Endothelial cell of umbilical vein (primary cell): Measurements from ENCODE around the gene AP1G2. TPM values are rescaled to one million over a fixed set of nuclear protein-coding genes. Genes with fewer than 3 reads are reported as not detected.

ENCODE experiments used
- BruUV-seq: library from RNA; stranded (reverse); fragments of 400-500 nt; replicated peaks from 2 replicates; lab custom pipeline; 2021; lab: Mats Ljungman, UMichigan
- CTCF ChIA-PET: fragments of 300-600, 350-600 bp; sonication (Branson Sonifier 250); formaldehyde crosslinking; loops from one replicate; lab custom pipeline; 2021; ENCODE audit warnings: antibody characterized with exemption, inconsistent platforms; lab: Charles Lee
- POLR2A ChIA-PET: fragments of 300-600, 350-600 bp; sonication (Branson Sonifier 250); formaldehyde crosslinking; loops from one replicate; lab custom pipeline; 2021; ENCODE audit warnings: antibody characterized with exemption, inconsistent platforms; lab: Charles Lee
- DNase-seq: peaks from one replicate; pipeline ENCODE4 v3.0.0-alpha.2; 2011; ENCODE audit warnings: low read depth, low spot score
- FAIRE-seq: peaks from 2 replicates; lab custom pipeline; 2011; peaks lifted over from hg19 to GRCh38; lab: Jason Lieb, UNC
- H2AFZ ChIP-seq: 2 replicates; pipeline ENCODE4 v1.6.0; 2012; ENCODE audit warnings: low read depth, low read length, control low read depth, inconsistent platforms
- H3K27ac ChIP-seq: 2 replicates; pipeline ENCODE4 v1.5.1; 2011; ENCODE audit warnings: low read depth, mild to moderate bottlenecking, control low read depth, low read length, moderate library complexity; ENCODE audit not compliant: insufficient read depth
- H3K27me3 ChIP-seq, 2 experiments: 2 replicates each; pipeline versions ENCODE4 v1.6.0 to v1.6.1; 2011; ENCODE audit warnings: low read length in 2 of 2, mixed read lengths in 1 of 2; ENCODE audit not compliant: control insufficient read depth in 2 of 2, insufficient read depth in 2 of 2
- H3K36me3 ChIP-seq, 2 experiments: 2 replicates in 1 of 2; 3 replicates in 1 of 2; pipeline ENCODE4 v1.5.1; 2011; ENCODE audit warnings: low read length in 2 of 2, mild to moderate bottlenecking in 1 of 2, moderate library complexity in 1 of 2; ENCODE audit not compliant: control insufficient read depth in 2 of 2, insufficient read depth in 2 of 2; ENCODE audit errors: extremely low read depth in 1 of 2
- H3K4me1 ChIP-seq: 3 replicates; pipeline ENCODE4 v1.5.1; 2011; ENCODE audit warnings: mild to moderate bottlenecking, low read length; ENCODE audit not compliant: control insufficient read depth, insufficient read depth; ENCODE audit errors: extremely low read depth
- H3K4me2 ChIP-seq: 2 replicates; pipeline ENCODE4 v1.6.1; 2011; ENCODE audit warnings: low read length, control low read depth, mixed read lengths; ENCODE audit not compliant: insufficient read depth
- H3K4me3 ChIP-seq, 3 experiments: fragments of 200-600 bp in 1 of 3; sonication (generic), shearing (Covaris generic) in 1 of 3; replicated peaks in 1 of 3; 2 replicates each; pipeline ENCODE4 v1.5.1; 2011 to 2016; ENCODE audit warnings: control low read depth in 3 of 3, low read length in 3 of 3, mild to moderate bottlenecking in 2 of 3, inconsistent platforms in 1 of 3, low read depth in 1 of 3, moderate library complexity in 1 of 3; ENCODE audit not compliant: insufficient read depth in 1 of 3
- H3K79me2 ChIP-seq: 2 replicates; pipeline ENCODE4 v1.6.0; 2012; ENCODE audit warnings: low read length, inconsistent platforms; ENCODE audit not compliant: control insufficient read depth, insufficient read depth
- H3K9ac ChIP-seq: replicated peaks from 2 replicates; pipeline ENCODE3; 2011; ENCODE audit warnings: low read length, control low read depth; ENCODE audit not compliant: insufficient read depth; ENCODE audit errors: extremely low read depth
- H3K9me1 ChIP-seq: replicated peaks from 3 replicates; pipeline ENCODE4 v1.6.0; 2011; ENCODE audit warnings: mild to moderate bottlenecking, low read length; ENCODE audit not compliant: control insufficient read depth, insufficient read depth; ENCODE audit errors: extremely low read depth
- H3K9me3 ChIP-seq: replicated peaks from 2 replicates; pipeline ENCODE4 v1.5.1; 2012; ENCODE audit warnings: low read length, inconsistent platforms; ENCODE audit not compliant: control insufficient read depth, insufficient read depth
- H4K20me1 ChIP-seq: replicated peaks from 2 replicates; pipeline ENCODE3; 2011; ENCODE audit warnings: mild to moderate bottlenecking, low read length; ENCODE audit not compliant: control insufficient read depth, insufficient read depth; ENCODE audit errors: extremely low read depth
- CTCF ChIP-seq, 2 donors: IDR thresholded peaks; 1 replicate in 1 of 2; 2 replicates in 1 of 2; pipeline ENCODE4 v1.5.1; 2011; ENCODE audit warnings: low read length in 2 of 2, mild to moderate bottlenecking in 2 of 2, moderate library complexity in 2 of 2, control low read depth in 1 of 2, inconsistent platforms in 1 of 2, low read depth in 1 of 2; ENCODE audit not compliant: insufficient read depth in 1 of 2; ENCODE audit errors: extremely low read depth in 1 of 2
- EZH2 ChIP-seq: IDR thresholded peaks from 2 replicates; pipeline ENCODE4 v1.6.1; 2012; ENCODE audit warnings: borderline replicate concordance, low read depth, mild to moderate bottlenecking, moderate library complexity, low read length, inconsistent platforms; ENCODE audit not compliant: severe bottlenecking
- FOS ChIP-seq: IDR thresholded peaks from 2 replicates; pipeline ENCODE4 v1.6.1; 2011; ENCODE audit warnings: mild to moderate bottlenecking, low read length, moderate library complexity, borderline replicate concordance; ENCODE audit not compliant: insufficient read depth
- GATA2 ChIP-seq: IDR thresholded peaks from 2 replicates; pipeline ENCODE4 v1.7.0; 2011; ENCODE audit warnings: low read depth, mild to moderate bottlenecking, moderate library complexity, mixed read lengths, low read length; ENCODE audit not compliant: insufficient read length, insufficient read depth
- JUN ChIP-seq: IDR thresholded peaks from 2 replicates; pipeline ENCODE4 v1.6.1; 2011; ENCODE audit warnings: borderline replicate concordance, low read depth; ENCODE audit not compliant: insufficient read length, insufficient read depth
- MAX ChIP-seq: IDR thresholded peaks from 2 replicates; pipeline ENCODE4 v1.6.1; 2011; ENCODE audit not compliant: insufficient read depth, insufficient read length
- MYC ChIP-seq: IDR thresholded peaks from one replicate; pipeline ENCODE4 v1.6.1; 2011; ENCODE audit warnings: mild to moderate bottlenecking, low read depth, low read length
- POLR2A ChIP-seq: IDR thresholded peaks from 2 replicates; pipeline ENCODE4 v1.6.1; 2012; ENCODE audit warnings: low read depth, mild to moderate bottlenecking, control low read depth, low read length
- POLR2AphosphoS5 ChIP-seq: IDR thresholded peaks from 2 replicates; pipeline ENCODE4 v1.6.1; 2012; ENCODE audit warnings: low read depth, mild to moderate bottlenecking, control low read depth, low read length, moderate library complexity; ENCODE audit not compliant: insufficient read depth
- dilution Hi-C: fragments of 300-500 bp; cut with MboI; formaldehyde crosslinking; loops from one replicate; pipeline ENCODE4 v1.15.0; 2019; ENCODE audit warnings: low sequenced_read_pairs; ENCODE audit not compliant: extremely low pct_ligation_motif_present
- intact Hi-C: fragments of 100-400 bp; cut with micrococcal nuclease; formaldehyde crosslinking; loops from one replicate; pipeline ENCODE4 v1.10.0; 2022
- polyA plus RNA-seq, 4 experiments: library from polyadenylated mRNA; depleted of rRNA in 3 of 4; stranded (reverse) in 3 of 4; unstranded in 1 of 4; fragments of >200 nt; gene quantifications; 2 replicates each; pipeline versions ENCODE4 v1.2.1 to v1.2.3, GENCODE V29; 2011 to 2012; ENCODE audit warnings: missing spikeins in 1 of 4
- total RNA-seq: library from RNA; stranded (reverse); gene quantifications from 2 replicates; pipeline ENCODE4 v1.2.3, GENCODE V29; 2021

Gene AP1G2
- total and polyA plus RNA-seq, 2 donors (not counting 3 experiments of a cell fraction or from before 2014, with no cell fraction given) = 39.0 to 55.8 TPM

- H3K27ac ChIP-seq = no peak overlapping the region
Measured at GRCh38 chr14:23589606-23590005, 22.0 kb upstream of the AP1G2 start.

More at GRCh38 chr14:23589606-23590005, 22.0 kb upstream of the AP1G2 start:
- no peaks in the 10 kb centered on the region for H3K36me3 ChIP-seq
- H3K4me1 ChIP-seq = peaks cover 5% of the 10 kb centered on the region
- CTCF ChIA-PET = interaction anchor here (0.8 to 2.8 kb wide), 22 partner anchors 8 to 341 kb away, joined by 3 to 95 read pairs (median 5); partner anchors contain the start of genes DHRS2, JPH4 and ZFHX2
- intact Hi-C loops = loop anchor here (1.0 to 2.0 kb wide), 3 partner anchors 43 to 340 kb away; no protein-coding TSS in a partner anchor
- POLR2A ChIA-PET = no interaction called here
- no peaks in the 10 kb centered on the region for H3K9me1 ChIP-seq
- FAIRE-seq (no peak), DNase-seq (no peak)
- H3K79me2 ChIP-seq = no peaks in the 10 kb centered on the region
- no TSS peak for BruUV-seq
- dilution Hi-C loops = no loop called here
- no peak overlapping the region for H2AFZ ChIP-seq
- no peaks in the 10 kb centered on the region for H3K27me3 ChIP-seq
- TF ChIP-seq GATA2 (no peak), FOS (no peak), CTCF (IDR thresholded peaks at IDR 0.05; ENCODE audit: extremely low read depth in 1 of 2, insufficient read depth in 1 of 2, low read depth in 1 of 2, low read length in 2 of 2) (no peak), EZH2 (no peak), JUN (no peak), MYC (no peak), MAX (no peak), POLR2AphosphoS5 (no peak), POLR2A (no peak)
- H4K20me1 ChIP-seq = no peaks in the 10 kb centered on the region
- no peak overlapping the region for H3K4me3 ChIP-seq
- no peak overlapping the region for H3K4me2 ChIP-seq
- no peak overlapping the region for H3K9ac ChIP-seq
- H3K9me3 ChIP-seq = no peaks in the 10 kb centered on the region
